Caki2 (cell line): Measurements from ENCODE around the gene ATAD3B. TPM values are rescaled to one million over a fixed set of nuclear protein-coding genes. Genes with fewer than 3 reads are reported as not detected.
"Not testable (repeated sequence)": the region's sequence is repeated elsewhere in the genome, so short reads cannot be mapped to it uniquely, and the experiment has no call there.

ENCODE experiments used
- DNase-seq: peaks from one replicate; pipeline ENCODE4 v3.0.0-alpha.2; 2015; ENCODE audit warnings: low read depth
- in situ Hi-C: cut with HindIII; loops from 2 replicates; pipeline ENCODE4 v1.10.0; 2016; ENCODE audit warnings: low sequenced_read_pairs, low pct_unique_long_range_greater_than_20kb, mixed read lengths
- total RNA-seq: library from RNA; depleted of rRNA; stranded (reverse); fragments of >200 nt; shearing (Covaris generic); gene quantifications from 2 replicates; pipeline ENCODE4 v1.2.3, GENCODE V29; 2014; ENCODE audit warnings: low replicate concordance

The ATAD3B gene
- total RNA-seq, 1 experiment from 2014 or later, result 22.3 TPM

- in situ Hi-C loops, result no loop called here
- peak; percentile 44 for DNase-seq
Measured at GRCh38 chr1:1462318-1462966, 9.1 kb upstream of the ATAD3B start.

- DNase-seq, result no peak
- in situ Hi-C loops, result no loop called here
Measured at GRCh38 chr1:1463312-1463711, 8.3 kb upstream of the ATAD3B start.

GRCh38 chr1:1468196-1468985 is 3.2 kb upstream of the ATAD3B start:
- in situ Hi-C loops, DNase-seq: not testable (repeated sequence)

- in situ Hi-C loops, result no loop called here
- DNase-seq, result no peak
Measured at GRCh38 chr1:1470626-1471388, 758 bp upstream of the ATAD3B start.

GRCh38 chr1:1472053-1472876 is 700 bp downstream of the ATAD3B start:
- peak; percentile 27 for DNase-seq
- in situ Hi-C loops, result not testable (repeated sequence)

GRCh38 chr1:1476011-1476410 is 4.4 kb downstream of the ATAD3B start:
- DNase-seq, in situ Hi-C loops: not testable (repeated sequence)

GRCh38 chr1:1477206-1477605 is 5.6 kb downstream of the ATAD3B start:
- in situ Hi-C loops, result no loop called here
- no peak for DNase-seq

GRCh38 chr1:1479547-1480487 is 8.3 kb downstream of the ATAD3B start:
- in situ Hi-C loops, result no loop called here
- DNase-seq, result no peak

- DNase-seq, in situ Hi-C loops: not testable (repeated sequence)
Measured at GRCh38 chr1:1480488-1480867, 8.9 kb downstream of the ATAD3B start.

GRCh38 chr1:1481811-1482210 is 10.2 kb downstream of the ATAD3B start:
- DNase-seq, in situ Hi-C loops: not testable (repeated sequence)

GRCh38 chr1:1482856-1483255 is 11.3 kb downstream of the ATAD3B start:
- in situ Hi-C loops, result no loop called here
- no peak for DNase-seq

- DNase-seq, result no peak
- in situ Hi-C loops, result no loop called here
Measured at GRCh38 chr1:1483714-1484113, 12.1 kb downstream of the ATAD3B start.

GRCh38 chr1:1484976-1485750 is 13.6 kb downstream of the ATAD3B start:
- DNase-seq, in situ Hi-C loops: not testable (repeated sequence)

GRCh38 chr1:1485755-1486317 is 14.3 kb downstream of the ATAD3B start:
- DNase-seq, in situ Hi-C loops: not testable (repeated sequence)

GRCh38 chr1:1487701-1488100 is 16.1 kb downstream of the ATAD3B start:
- in situ Hi-C loops, result no loop called here
- DNase-seq, result no peak

- DNase-seq, result no peak
- in situ Hi-C loops, result no loop called here
Measured at GRCh38 chr1:1489231-1489630, 17.7 kb downstream of the ATAD3B start.
